Inflammatory macrophage treated with lipopolysaccharide for 4 hours (primary cell): ENCODE results near the gene OR2B2.

ENCODE experiments used
- DNase-seq: peaks from one replicate; pipeline ENCODE4 v3.0.0-alpha.2; 2020

Gene OR2B2

DNA sequence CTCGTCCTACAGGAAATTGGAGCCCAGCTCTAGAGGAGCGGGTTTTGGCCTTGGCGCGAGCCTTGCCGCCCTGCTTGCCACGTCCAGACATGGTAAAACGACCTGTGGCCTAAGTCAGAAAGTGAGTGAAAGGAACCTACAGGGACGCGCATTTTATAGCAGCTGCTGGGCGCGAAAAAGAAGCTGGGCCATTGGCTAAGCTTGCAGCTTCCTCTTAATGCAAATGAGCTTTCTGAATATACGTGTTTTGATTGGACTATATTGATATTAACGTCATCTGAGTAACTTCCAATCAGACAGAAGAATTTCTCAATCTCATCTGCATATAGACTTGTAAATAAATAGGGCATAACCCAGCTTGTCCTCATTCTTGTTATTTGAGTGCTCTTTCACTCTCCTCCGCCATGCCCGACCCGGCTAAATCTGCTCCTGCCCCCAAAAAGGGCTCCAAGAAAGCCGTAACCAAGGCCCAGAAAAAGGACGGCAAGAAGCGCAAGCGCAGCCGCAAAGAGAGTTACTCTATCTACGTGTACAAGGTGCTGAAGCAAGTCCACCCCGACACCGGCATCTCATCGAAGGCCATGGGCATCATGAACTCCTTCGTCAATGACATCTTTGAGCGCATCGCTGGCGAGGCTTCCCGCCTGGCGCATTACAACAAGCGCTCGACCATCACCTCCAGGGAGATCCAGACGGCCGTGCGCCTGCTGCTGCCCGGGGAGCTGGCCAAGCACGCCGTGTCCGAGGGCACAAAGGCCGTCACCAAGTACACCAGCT is 18.9 kb downstream of the OR2B2 start:
- DNase-seq: peak; percentile 97

- DNase-seq: peak; percentile 6
These were observed 19.5 kb downstream of the OR2B2 start for GRCh38 chr6:27892649-27893058.

GRCh38 chr6:27891320-27891875 is 20.8 kb downstream of the OR2B2 start:
- no peak for DNase-seq

GRCh38 chr6:27890445-27891319 is 21.5 kb downstream of the OR2B2 start:
- DNase-seq: peak; percentile 75

GRCh38 chr6:27889628-27890444 is 22.4 kb downstream of the OR2B2 start:
- DNase-seq: no peak

DNA sequence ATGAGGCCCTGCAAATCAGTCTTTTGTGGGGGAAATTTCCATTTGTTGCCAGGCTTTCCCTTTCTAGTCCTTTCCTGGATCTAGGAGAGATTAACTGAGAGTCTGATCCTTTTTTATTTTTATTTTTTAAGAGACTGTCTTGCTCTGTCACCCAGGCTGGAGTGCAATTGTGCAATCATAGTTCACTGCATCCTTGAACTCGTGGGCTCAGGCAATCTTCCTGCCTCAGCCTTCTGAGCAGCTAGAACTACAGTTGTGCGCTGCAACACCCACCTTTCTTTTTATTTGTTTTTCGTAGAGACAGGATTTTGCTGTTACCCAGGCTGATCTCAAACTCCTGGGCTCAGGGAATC is 22.9 kb downstream of the OR2B2 start:
- DNase-seq: no peak

GRCh38 chr6:27888566-27888965 is 23.6 kb downstream of the OR2B2 start:
- DNase-seq: no peak

DNA sequence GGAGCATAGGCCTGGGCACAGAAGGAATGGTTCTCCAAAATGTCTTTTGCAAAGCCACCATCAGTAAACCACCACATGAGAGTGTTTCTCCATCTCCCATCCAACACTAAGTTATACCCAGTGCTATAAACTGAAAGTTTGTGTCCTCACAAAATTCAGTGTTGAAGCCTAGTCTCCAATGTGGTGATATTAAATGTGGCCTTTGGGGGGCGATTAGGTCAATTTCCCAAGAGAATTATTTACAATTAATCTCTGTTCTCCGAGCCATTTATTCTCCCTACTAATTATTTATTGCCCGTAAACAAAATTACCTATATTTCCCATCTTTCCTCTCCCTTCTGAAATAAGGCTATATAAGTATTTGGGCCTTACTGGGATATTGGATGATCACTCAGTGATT is 26.1 kb downstream of the OR2B2 start:
- DNase-seq: no peak

GRCh38 chr6:27883136-27883535 is 29.1 kb downstream of the OR2B2 start:
- no peak for DNase-seq

DNA sequence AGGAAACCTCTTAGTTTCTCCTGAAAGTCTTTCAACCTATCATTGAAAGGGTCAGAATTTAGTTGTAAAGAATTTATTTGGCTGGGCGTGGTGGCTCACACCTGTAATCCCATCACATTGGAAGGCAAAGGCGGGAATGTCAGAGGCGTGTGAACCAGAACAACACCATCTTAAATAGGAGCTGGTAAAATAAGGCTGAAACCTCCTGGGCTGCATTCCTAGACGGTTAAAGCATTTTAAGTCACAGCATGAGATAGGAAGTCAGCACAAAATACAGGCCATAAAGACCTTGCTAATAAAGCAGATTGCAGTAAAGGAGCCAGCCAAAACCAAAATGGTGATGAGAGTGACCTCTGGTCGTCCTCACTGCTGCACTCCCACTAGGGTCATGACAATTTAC is 29.6 kb downstream of the OR2B2 start:
- DNase-seq: no peak

DNA sequence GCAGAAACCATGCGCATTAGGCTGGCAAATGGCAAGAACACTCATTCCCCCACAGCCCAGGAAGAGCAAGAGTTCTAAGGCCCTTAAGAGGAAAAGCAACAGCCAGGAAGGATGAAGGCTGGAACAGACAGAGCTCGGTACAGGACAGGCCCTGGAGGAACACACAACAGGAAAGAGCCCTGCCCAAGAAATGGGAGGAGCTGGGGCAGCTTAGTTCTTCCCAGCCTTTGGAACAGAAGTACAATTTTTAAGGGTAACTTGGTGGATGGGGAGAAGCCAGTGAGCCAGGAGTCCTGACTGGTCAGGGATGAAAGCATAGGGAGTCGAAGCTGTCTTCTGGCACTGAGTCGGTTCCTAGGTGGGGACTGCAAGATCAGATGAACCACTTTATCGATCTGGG is 32.4 kb downstream of the OR2B2 start:
- no peak for DNase-seq

- DNase-seq: no peak
These were observed 38.2 kb downstream of the OR2B2 start for GRCh38 chr6:27874016-27874415.

DNA sequence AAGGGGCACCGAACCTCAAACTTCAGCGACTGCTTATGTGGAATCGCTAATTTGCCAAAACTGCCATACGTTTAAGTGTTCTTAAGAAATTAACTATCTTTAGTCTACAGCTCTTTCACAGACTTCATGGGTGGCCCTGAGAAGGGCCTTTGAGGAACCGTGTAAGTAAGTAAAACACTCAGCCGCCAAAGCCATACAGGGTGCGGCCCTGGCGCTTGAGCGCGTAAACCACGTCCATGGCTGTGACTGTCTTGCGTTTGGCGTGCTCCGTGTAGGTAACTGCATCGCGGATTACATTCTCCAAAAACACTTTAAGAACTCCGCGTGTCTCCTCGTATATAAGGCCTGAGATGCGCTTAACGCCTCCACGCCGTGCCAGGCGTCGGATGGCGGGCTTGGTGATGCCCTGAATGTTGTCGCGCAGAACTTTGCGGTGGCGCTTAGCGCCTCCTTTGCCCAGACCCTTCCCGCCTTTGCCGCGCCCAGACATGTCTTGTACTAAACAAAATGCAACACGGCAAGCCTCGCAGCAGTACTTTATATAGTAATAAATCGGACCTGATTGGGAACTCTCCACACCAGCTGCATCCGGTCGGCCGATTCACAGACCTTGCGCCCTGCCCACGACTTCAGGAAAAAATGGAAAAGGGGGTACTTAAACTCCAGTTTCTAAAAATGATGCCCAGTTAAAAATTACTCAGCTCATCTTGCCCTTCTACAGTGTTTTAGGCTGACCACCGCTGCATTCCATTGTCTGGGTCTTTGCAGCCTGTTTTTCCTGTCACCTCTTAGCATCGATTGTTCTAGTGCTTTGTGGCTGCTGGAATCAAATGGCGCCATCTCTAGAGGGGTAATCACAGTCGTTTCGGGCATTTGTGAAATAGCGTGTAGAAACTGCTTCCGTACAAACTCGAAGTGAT is 38.9 kb downstream of the OR2B2 start:
- DNase-seq: peak; percentile 41

- DNase-seq: no peak
These were observed 39.6 kb downstream of the OR2B2 start for GRCh38 chr6:27872642-27873020.

DNA sequence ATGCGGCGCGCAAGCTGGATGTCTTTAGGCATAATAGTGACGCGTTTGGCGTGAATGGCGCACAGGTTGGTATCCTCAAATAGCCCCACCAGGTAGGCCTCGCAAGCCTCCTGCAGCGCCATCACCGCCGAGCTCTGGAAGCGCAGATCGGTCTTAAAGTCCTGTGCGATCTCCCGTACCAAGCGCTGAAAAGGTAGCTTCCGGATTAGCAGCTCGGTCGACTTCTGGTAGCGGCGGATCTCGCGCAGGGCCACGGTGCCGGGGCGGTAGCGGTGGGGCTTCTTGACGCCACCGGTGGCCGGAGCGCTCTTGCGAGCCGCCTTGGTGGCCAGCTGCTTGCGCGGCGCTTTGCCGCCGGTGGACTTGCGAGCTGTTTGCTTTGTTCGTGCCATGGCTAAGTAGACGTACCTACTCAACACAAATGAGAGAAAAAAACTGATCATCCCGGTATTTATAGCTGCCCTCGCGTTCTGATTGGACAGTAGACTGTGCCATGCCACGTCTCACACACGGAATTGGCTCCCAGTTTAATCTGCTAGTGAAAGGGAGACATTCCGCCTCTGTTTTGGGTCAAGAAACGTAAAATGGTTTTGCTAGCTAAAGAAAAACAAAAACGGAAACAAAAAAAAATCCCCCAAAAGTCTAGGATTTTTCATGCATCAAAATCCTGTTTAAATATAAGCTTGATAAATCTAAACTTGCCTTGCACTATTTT is 40.1 kb downstream of the OR2B2 start:
- DNase-seq: peak; percentile 97

DNA sequence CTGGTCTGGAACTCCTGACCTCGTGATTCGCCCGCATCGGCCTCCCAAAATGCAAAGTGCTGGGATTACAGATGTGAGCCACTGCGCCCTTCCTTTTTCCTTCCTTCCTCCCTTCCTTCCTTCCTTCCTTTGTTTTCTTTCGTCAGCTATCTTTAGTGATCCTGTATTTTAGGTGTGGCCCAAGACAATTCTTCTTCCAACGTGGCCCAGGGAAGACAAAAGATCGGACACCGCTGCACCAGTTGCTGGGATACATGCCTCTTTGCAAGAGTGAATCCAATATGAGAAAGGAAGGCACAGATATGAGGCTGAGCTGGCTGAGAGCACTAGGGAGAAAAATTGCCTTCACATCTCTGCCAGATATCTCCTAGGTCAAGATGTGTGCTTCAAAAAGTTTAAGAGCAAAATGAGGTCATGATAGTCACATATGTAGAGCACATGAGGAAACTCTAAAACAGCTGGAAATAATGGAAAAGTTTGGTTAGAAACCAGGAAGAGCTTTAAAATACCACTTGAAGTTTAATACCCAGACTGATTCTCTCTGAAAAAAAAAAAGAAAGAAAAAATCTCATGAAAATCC is 41.8 kb downstream of the OR2B2 start:
- DNase-seq: no peak

GRCh38 chr6:27868311-27868710 is 43.9 kb downstream of the OR2B2 start:
- DNase-seq: no peak

GRCh38 chr6:27867945-27868300 is 44.3 kb downstream of the OR2B2 start:
- DNase-seq: no peak

GRCh38 chr6:27867051-27867944 is 44.9 kb downstream of the OR2B2 start:
- DNase-seq: peak; percentile 57
